Left lung (tissue), 10 donors: Measurements from ENCODE around the gene MAP1LC3A. TPM values are rescaled to one million over a fixed set of nuclear protein-coding genes. Genes with fewer than 3 reads are reported as not detected.

Experiments
- ATAC-seq: fragments of 200-7000 bp; cut with Tn5 transposase; one replicate; pipeline ENCODE4 v1.9.1; 2020; ENCODE audit warnings: moderate library complexity
- DNase-seq, 4 donors: peaks; one replicate each; pipeline ENCODE4 v3.0.0-alpha.2; 2013 to 2020
- H3K27ac ChIP-seq, 2 donors: fragments of 200-600 bp; sonication (generic) in 1 of 2; one replicate each; pipeline versions ENCODE4 v1.5.0 to v1.8.0; 2020 to 2021
- H3K27me3 ChIP-seq, 2 donors: fragments of 200-600 bp; sonication (generic) in 1 of 2; one replicate each; pipeline versions ENCODE4 v1.5.0 to v1.8.0; 2020 to 2021
- H3K36me3 ChIP-seq, 2 donors: fragments of 200-600 bp; sonication (generic) in 1 of 2; one replicate each; pipeline versions ENCODE4 v1.5.0 to v1.8.0; 2020 to 2021
- H3K4me1 ChIP-seq, 2 donors: fragments of 200-600 bp; one replicate each; pipeline ENCODE4 v1.8.0; 2021
- H3K4me3 ChIP-seq, 2 donors: fragments of 200-600 bp; sonication (generic) in 1 of 2; one replicate each; pipeline versions ENCODE4 v1.5.0 to v1.8.0; 2020 to 2021; ENCODE audit warnings: mild to moderate bottlenecking in 1 of 2
- H3K9me3 ChIP-seq, 2 donors: fragments of 200-600 bp; sonication (generic) in 1 of 2; one replicate each; pipeline versions ENCODE4 v1.5.0 to v1.8.0; 2020 to 2021
- CTCF ChIP-seq, 2 donors: fragments of 200-600 bp; sonication (generic) in 1 of 2; IDR thresholded peaks; one replicate each; pipeline versions ENCODE4 v1.5.0 to v1.8.0; 2021; ENCODE audit warnings: antibody characterized with exemption in 2 of 2
- intact Hi-C, 2 donors: fragments of 100-400 bp; cut with DNase I; formaldehyde crosslinking; loops; one replicate each; pipeline versions ENCODE4 v1.11.2 to v1.14.2; 2022
- polyA plus RNA-seq, 6 donors: library from polyadenylated mRNA; unstranded; fragments of 120-200 nt; gene quantifications; one replicate each; pipeline ENCODE4 v1.2.1, GENCODE V29; 2013; ENCODE audit not compliant: insufficient read length in 6 of 6
- total RNA-seq, 2 donors: library from RNA; stranded (reverse); fragmentation: NEBNext Ultra II Directional; extraction: Animal tissue kit (Norgen Biotek cat#: 25700); gene quantifications; one replicate each; pipeline ENCODE4 v1.2.1, GENCODE V29; 2021
- donor health status: DM: no; HTN: yes; CAD: no.
- donor health status: DM: no; HTN: no; CAD: no.

The MAP1LC3A gene
- total and polyA plus RNA-seq, 8 donors, result 17.4 to 68.8 (median 32.3) TPM

DNA sequence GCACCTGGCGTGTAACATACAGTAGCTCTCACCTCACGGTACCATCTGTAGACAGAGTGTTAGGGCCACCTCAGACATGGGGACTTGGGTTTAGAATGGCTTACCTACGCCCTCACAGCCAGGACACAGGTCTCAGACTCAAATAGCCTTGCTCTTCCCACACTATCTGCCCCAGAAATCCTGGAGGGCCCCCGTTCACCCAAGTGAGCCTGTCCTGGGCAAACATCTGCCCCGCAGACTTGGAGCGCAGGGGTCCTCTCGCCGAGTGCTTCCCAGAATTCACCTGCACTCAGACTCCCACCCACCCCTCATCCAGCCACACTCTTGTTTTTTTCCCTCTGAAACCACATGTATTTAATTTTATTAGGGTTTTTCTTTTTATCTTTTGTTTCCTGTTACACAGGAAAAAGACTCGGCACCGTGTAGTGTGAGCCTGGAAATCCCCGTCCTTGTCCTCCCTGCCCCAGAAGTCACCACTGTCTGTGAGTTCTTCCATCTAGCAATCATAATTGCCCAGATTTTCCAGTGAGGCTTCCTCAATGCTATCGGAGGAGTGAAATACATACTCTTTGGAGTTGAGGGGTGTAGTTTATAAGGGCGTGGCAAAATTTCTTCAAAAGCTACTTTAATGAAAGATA lies 17.1 kb upstream of the MAP1LC3A start:
- peaks cover 0 to 12% of the 10 kb centered on the region in 2 donors for H3K4me1 ChIP-seq
- TF ChIP-seq CTCF (IDR thresholded peaks at IDR 0.05), result no peak
- DNase-seq, result no peak
- H3K27ac ChIP-seq, result peak overlapping the region in 1 of 2 donors; percentile 8
- H3K4me3 ChIP-seq, result no peak overlapping the region
- H3K9me3 ChIP-seq, result no peaks in the 10 kb centered on the region
- ATAC-seq, result no peak
- no peaks in the 10 kb centered on the region for H3K27me3 ChIP-seq
- intact Hi-C loops, result no loop called here
- peaks cover 0 to 59% of the 10 kb centered on the region in 2 donors for H3K36me3 ChIP-seq

GRCh38 chr20:34541917-34542316 lies 16.6 kb upstream of the MAP1LC3A start:
- no peak overlapping the region for H3K4me3 ChIP-seq
- ATAC-seq (no peak), DNase-seq (no peak)
- no peak overlapping the region for H3K27ac ChIP-seq
- no peaks in the 10 kb centered on the region for H3K27me3 ChIP-seq
- no peaks in the 10 kb centered on the region for H3K9me3 ChIP-seq
- H3K36me3 ChIP-seq, result peaks cover 0 to 54% of the 10 kb centered on the region in 2 donors
- no peak for TF ChIP-seq CTCF (IDR thresholded peaks at IDR 0.05)
- intact Hi-C loops, result no loop called here
- H3K4me1 ChIP-seq, result peaks cover 0 to 12% of the 10 kb centered on the region in 2 donors

GRCh38 chr20:34542439-34542838 lies 16.1 kb upstream of the MAP1LC3A start:
- no peak overlapping the region for H3K27ac ChIP-seq
- ATAC-seq (no peak), DNase-seq (no peak)
- H3K4me3 ChIP-seq, result no peak overlapping the region
- no peak for TF ChIP-seq CTCF (IDR thresholded peaks at IDR 0.05)
- no peaks in the 10 kb centered on the region for H3K27me3 ChIP-seq
- intact Hi-C loops, result no loop called here
- peaks cover 0 to 12% of the 10 kb centered on the region in 2 donors for H3K4me1 ChIP-seq
- no peaks in the 10 kb centered on the region for H3K9me3 ChIP-seq
- peaks cover 0 to 49% of the 10 kb centered on the region in 2 donors for H3K36me3 ChIP-seq

DNA sequence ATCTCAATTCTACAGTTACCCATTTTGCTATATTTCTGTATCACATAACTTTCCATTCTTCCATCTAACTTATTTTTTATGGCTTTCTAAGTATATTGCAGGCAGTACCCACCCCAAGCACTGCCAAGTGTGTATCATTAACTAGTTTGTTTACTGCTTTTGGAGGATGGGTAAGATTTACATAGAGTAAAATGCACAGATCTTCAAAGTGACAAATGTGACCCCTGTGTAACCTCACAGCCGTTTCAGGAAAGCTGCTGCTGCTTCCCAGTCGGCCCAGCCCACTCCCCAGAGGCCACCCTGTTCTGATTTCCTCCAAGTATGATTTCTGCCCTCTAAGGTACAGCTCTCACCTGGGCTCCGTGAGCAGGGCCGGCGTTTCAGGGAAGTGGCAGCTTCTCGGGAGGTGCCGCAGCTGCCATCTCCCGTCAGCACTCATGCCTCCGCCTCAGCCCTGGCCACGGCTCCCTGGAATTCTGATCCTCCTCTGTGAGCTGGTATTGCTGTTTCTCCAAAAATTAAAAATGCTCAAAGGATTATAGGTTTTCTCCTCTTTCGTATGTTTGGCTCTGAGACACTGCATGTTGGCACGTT lies 15.0 kb upstream of the MAP1LC3A start:
- DNase-seq, result no peak
- no peaks in the 10 kb centered on the region for H3K9me3 ChIP-seq
- H3K27me3 ChIP-seq, result no peaks in the 10 kb centered on the region
- peaks cover 0 to 7% of the 10 kb centered on the region in 2 donors for H3K4me1 ChIP-seq
- TF ChIP-seq CTCF (IDR thresholded peaks at IDR 0.05), result no peak
- intact Hi-C loops, result no loop called here
- H3K36me3 ChIP-seq, result peaks cover 0 to 40% of the 10 kb centered on the region in 2 donors
- H3K27ac ChIP-seq, result no peak overlapping the region
- no peak overlapping the region for H3K4me3 ChIP-seq
- no peak for ATAC-seq

GRCh38 chr20:34544109-34544796 lies 14.3 kb upstream of the MAP1LC3A start:
- ATAC-seq, result peak; percentile 85
- H3K36me3 ChIP-seq, result peaks cover 0 to 34% of the 10 kb centered on the region in 2 donors
- no peak for DNase-seq
- H3K27me3 ChIP-seq, result no peaks in the 10 kb centered on the region
- H3K4me1 ChIP-seq, result peaks cover 0 to 7% of the 10 kb centered on the region in 2 donors
- peak overlapping the region in 1 of 2 donors; percentile 9 for H3K4me3 ChIP-seq
- intact Hi-C loops, result no loop called here
- H3K9me3 ChIP-seq, result no peaks in the 10 kb centered on the region
- TF ChIP-seq CTCF (IDR thresholded peaks at IDR 0.05), result no peak
- H3K27ac ChIP-seq, result no peak overlapping the region
